Right lobe of liver (tissue), 4 donors: ENCODE measurements around the gene LRRC7.

Source experiments
- CTCF ChIP-seq, 4 donors: fragments of 200-600 bp in 3 of 4; fragments of 450-650 bp in 1 of 4; IDR thresholded peaks; one replicate each; pipeline versions ENCODE4 v1.5.1 to v1.8.0; 2016 to 2022; ENCODE audit warnings: antibody characterized with exemption in 4 of 4, mild to moderate bottlenecking in 2 of 4
- POLR2A ChIP-seq: fragments of 450-650 bp; IDR thresholded peaks from one replicate; pipeline ENCODE4 v1.6.1; 2017; ENCODE audit warnings: antibody characterized with exemption, mild to moderate bottlenecking
- donor health status: DM: no; HTN: no; CAD: no.
- donor health status: DM: no; HTN: no; CAD: no.
- donor health status: DM: no; HTN: yes; CAD: no.

- TF ChIP-seq POLR2A (no peak), CTCF (IDR thresholded peaks at IDR 0.05) (no peak)
Observed at GRCh38 chr1:70153739-70154138, 586.0 kb downstream of the LRRC7 start.
